NCI-H1694 treated with DMSO at 0.1 percent for 48 hours (cell line): ENCODE data around the gene GP9.

ENCODE experiments used
- DNase-seq: peaks from one replicate; lab custom pipeline; 2025; lab: John Stamatoyannopoulos, UW

GP9 gene

DNA sequence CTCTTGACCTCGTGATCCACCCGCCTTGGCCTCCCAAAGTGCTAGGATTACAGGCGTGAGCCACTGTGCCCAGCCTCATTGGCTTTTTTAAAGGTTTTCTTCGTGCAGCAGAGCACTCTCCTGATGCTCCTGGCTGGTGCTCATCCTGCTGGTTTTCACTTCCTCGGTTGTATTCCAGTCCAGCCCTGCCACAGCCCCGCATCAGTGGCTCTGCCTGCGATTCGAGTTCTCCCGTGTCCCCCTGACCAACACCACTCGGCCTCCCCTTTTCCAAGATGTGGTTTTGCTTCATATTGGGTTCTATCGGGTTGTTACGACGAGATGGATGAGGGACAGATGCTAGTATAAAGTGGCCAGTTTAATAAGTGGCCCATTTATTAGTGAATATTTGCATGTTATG, 31.7 kb upstream of the GP9 start:
- no peak for DNase-seq

DNA sequence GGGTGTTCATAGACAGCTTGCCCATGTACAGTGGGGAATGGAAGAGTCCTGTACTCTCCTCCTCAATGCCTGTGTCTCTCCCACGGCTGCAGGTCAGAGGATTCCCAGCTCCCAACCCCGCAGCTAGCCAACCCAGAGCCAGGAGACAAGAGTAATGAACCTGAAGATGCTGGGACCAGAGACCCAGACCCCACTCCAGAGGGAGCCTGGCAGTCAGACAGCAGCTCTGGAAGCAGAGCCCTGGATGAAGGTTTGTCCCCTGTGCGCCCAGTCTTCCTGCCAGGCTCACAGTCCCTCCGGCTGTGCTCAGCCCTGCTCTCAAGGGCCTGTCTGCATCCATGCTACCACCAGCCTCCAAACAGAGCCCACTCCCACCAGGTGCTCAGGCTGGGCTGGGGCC, 30.0 kb upstream of the GP9 start:
- no peak for DNase-seq

GRCh38 chr3:129031476-129032215, 28.9 kb upstream of the GP9 start:
- no peak for DNase-seq

- DNase-seq, result no peak
Measured at GRCh38 chr3:129032716-129033115, 27.9 kb upstream of the GP9 start.

DNA sequence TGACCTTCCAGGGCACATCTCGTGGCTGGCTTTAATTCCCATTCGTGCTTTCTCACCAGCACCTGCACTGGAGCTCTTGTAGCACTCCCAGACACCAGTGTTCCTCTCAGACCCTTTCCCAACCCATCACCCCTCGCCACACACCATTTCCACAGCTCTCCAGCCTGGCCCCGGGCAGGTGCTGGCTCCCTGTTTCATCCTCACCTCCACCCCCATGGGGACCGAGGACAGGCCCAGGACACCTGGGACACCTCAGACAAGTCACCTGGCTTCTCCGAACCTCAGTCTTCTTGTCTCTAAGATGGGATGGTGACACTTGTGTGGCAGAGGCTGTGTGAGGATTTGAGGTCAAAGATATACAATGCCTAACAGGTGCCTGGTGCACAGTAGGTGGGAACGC, 27.4 kb upstream of the GP9 start:
- no peak for DNase-seq

DNA sequence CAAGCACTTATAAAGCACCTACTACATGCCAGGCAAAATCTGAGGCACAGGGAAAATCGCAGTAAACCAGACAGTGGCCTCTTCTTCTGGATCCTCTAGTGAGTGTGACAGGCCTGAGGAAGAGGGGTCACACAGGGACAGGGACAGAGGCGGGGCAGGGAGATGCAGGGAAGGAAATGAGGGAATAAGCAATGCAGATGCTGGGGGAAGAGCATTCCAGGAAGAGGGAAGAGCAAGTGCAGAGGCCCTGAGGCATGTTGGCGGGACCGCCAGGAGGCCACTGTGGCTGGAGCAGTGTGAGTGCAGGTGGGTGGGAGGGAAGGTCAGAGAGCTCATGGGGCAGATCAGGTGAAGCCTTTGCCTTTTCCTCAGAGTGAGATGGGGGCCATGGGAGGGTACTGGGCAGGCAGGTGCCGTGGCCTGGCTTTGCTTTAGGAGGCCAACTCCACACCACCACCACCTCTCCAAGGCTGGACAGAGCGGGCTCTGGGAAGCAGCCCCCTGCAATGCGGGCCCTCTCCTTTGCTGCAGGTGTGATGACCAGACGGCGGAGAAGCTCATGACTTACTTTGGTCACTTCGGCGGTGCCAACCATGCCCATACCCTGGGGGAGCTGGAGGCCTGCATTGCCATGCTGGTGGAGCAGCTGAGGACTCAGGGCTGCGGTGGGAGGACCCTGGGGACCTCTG, 26.8 kb upstream of the GP9 start:
- DNase-seq, result no peak

GRCh38 chr3:129034642-129035041, 25.9 kb upstream of the GP9 start:
- DNase-seq, result no peak

- DNase-seq, result no peak
Measured at GRCh38 chr3:129035360-129036221, 25.0 kb upstream of the GP9 start.

GRCh38 chr3:129036222-129037092, 24.1 kb upstream of the GP9 start:
- DNase-seq, result no peak

GRCh38 chr3:129037093-129037419, 23.5 kb upstream of the GP9 start:
- DNase-seq, result no peak

- DNase-seq, result no peak
Measured at GRCh38 chr3:129038121-129038855, 22.3 kb upstream of the GP9 start.

DNA sequence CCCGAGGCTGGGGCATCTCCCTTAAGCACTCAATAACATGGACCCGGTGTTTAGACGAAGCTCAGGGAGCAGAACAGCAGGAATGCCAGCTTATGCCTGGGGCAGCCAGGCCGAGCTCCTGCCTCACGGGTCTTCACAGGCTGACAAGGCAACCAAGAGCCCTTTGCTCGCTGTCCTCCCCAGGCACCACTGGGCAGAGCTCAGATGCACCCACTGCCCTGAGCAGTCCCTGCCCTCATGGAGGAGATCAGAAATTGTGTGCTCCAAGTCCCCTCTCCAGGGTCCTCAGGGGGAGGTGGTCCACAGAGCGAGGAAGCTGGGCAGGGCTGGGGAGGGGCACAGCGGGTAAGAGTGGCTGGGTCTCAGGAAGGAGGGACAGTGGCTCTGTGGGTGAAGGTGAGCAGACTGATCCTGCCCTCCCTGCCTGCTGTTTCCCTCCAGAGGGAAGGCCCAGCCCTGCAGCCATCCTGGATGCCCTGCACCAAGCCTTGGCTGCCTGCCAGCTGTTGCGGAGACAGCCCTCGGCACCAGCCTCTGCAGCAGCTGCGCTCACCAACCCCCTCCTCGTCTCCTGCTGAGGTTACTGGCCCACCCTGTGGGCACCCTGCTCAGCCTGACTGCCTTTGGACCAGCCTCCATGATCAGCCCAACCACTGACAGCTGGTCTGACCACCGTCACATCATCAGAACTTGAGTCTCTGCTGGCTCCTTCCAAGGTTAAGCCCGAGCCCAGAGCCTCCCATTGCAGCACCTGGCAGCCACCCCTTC, 21.1 kb upstream of the GP9 start:
- DNase-seq, result peak; percentile 74

DNA sequence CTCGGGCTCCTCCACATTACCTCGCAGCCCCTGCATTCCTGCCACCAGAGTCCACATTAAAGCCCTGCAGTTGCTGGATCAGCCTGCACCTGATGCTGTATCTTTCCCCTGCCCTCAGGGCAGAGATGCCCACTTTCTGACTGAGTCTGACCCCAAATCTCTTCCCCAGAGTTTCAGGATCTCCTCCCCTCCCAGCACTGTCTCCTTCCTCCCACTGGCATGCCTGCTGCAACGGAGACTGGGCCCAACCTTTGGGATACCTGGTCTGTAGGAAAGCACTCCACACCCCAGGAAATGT, 20.6 kb upstream of the GP9 start:
- DNase-seq, result no peak

GRCh38 chr3:129040579-129041300, 19.8 kb upstream of the GP9 start:
- no peak for DNase-seq

DNA sequence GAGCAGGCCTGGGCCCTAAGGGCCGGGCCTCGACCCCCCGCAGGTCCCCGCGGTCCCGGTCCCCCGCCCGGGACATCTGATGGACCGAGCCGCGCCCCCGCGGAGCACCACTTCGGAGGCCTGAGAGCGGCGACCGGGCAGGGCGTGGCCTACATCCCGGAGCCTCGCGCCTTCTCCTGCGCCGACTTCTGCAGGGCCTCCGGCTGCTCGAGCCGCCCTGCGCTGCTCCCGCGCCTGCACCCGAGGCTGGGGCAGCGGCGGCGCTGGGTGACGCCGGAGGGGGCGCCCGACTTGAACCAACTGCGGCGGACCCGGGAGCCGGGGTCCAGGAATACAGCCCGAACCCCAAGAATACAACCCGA, 14.9 kb upstream of the GP9 start:
- DNase-seq, result no peak

DNA sequence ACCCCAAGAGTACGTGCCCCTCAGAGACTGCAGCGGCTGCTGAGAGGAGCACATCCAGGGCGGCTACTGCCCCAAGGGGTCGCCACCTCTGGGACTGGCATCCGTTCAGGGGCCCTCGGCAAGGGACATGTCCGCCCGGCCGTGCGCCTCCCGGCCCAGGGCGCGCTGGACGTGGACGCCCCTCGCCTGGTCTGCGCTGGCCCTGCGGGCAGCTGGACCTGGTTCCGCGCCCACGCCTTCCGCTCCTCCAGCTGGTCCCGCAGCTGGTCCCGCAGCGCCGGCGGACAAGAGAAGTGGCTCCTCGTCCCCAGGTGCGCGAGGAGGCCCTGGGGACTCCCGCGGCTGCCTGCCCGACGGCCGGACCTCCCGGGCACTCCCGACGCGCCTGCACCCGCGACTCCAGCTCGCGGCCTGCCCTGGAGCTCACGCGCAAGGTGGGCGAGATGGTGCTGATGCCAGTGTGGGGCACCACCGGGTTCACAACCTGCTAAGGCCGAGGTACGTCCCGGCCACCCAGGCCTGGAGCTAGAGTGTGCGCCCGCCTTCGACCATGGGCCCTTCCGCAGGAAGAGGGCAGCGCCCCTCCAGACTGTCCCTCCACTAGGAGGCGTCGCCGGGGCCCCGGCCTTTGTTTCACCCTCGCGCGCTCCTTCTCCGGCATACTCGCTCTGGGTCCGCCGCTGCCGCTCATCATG, 14.4 kb upstream of the GP9 start:
- no peak for DNase-seq

GRCh38 chr3:129046732-129047552, 13.6 kb upstream of the GP9 start:
- DNase-seq, result no peak

DNA sequence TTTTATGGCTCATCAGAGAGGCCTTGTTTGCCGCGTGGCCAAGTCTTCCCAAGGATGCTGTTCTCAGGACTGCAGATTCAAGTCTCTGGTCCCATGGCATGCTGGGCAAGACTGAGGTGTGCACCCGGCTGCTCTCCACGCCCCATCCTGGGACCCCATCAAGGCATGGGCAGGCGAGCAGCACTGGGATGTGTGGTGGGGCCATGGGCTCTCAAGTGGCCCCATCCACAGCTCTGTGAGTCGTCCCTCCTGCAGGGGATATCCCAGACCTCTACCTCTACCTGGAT, 13.1 kb upstream of the GP9 start:
- no peak for DNase-seq
